GM23338 (cell line): ENCODE results near the gene UPP2. TPM values are rescaled to one million over a fixed set of nuclear protein-coding genes. Genes with fewer than 3 reads are reported as not detected.
A peak's percentile ranks its signal among the peaks of the same experiment; 100 is the strongest.

ENCODE experiments used
- ATAC-seq: fragments of 200-7000 bp; cut with Tn5 transposase; 3 replicates; pipeline ENCODE4 v1.9.1; 2020
- DNase-seq: peaks from one replicate; pipeline ENCODE4 v3.0.0-alpha.2; 2015; ENCODE audit warnings: low spot score
- H2AFZ ChIP-seq: fragments of 200-600 bp; sonication (generic); 2 replicates; pipeline ENCODE4 v1.8.0; 2016; ENCODE audit warnings: antibody characterized with exemption, mild to moderate bottlenecking, moderate library complexity
- H3F3A ChIP-seq: fragments of 200-600 bp; sonication (generic); replicated peaks from 2 replicates; pipeline ENCODE4 v1.8.0; 2017; ENCODE audit warnings: antibody characterized with exemption, mixed run types, low read depth
- H3K27ac ChIP-seq: fragments of 200-600 bp; sonication (generic); 2 replicates; pipeline ENCODE4 v1.6.1; 2016; ENCODE audit warnings: low read depth
- H3K27me3 ChIP-seq: fragments of 200-600 bp; sonication (generic); 2 replicates; pipeline ENCODE4 v1.8.0; 2016; ENCODE audit warnings: mild to moderate bottlenecking, mixed run types, moderate library complexity; ENCODE audit not compliant: insufficient read depth
- H3K36me3 ChIP-seq: fragments of 200-600 bp; sonication (generic); 2 replicates; pipeline ENCODE4 v1.8.0; 2016; ENCODE audit warnings: mild to moderate bottlenecking; ENCODE audit not compliant: insufficient read depth
- H3K4me1 ChIP-seq: fragments of 200-600 bp; sonication (generic); 2 replicates; pipeline ENCODE4 v1.8.0; 2016; ENCODE audit warnings: mild to moderate bottlenecking, moderate library complexity; ENCODE audit not compliant: insufficient read depth
- H3K4me2 ChIP-seq: fragments of 200-600 bp; sonication (generic); 2 replicates; pipeline ENCODE4 v1.7.1; 2017; ENCODE audit warnings: mixed run types
- H3K4me3 ChIP-seq: fragments of 200-600 bp; sonication (generic); 2 replicates; pipeline ENCODE4 v1.6.1; 2016; ENCODE audit warnings: mixed run types
- H3K79me2 ChIP-seq: fragments of 200-600 bp; sonication (generic); replicated peaks from 2 replicates; pipeline ENCODE4 v1.8.0; 2017; ENCODE audit warnings: mild to moderate bottlenecking; ENCODE audit not compliant: insufficient read depth
- H3K9me2 ChIP-seq: fragments of 200-600 bp; sonication (generic); 2 replicates; pipeline ENCODE4 v1.8.0; 2017; ENCODE audit not compliant: insufficient read depth
- H4K20me1 ChIP-seq: fragments of 200-600 bp; sonication (generic); replicated peaks from 2 replicates; pipeline ENCODE4 v1.8.0; 2017; ENCODE audit warnings: mild to moderate bottlenecking; ENCODE audit not compliant: insufficient read depth
- H3K27ac Mint-ChIP-seq: 2 replicates; pipeline ENCODE4 v1.8.0; 2020; ENCODE audit warnings: inconsistent platforms, mild to moderate bottlenecking, moderate library complexity, mixed read lengths
- H3K27me3 Mint-ChIP-seq: 3 replicates; pipeline ENCODE4 v1.8.0; 2022; ENCODE audit warnings: low read depth, mild to moderate bottlenecking, moderate library complexity, mixed read lengths, inconsistent platforms; ENCODE audit not compliant: insufficient read depth, poor library complexity
- H3K36me3 Mint-ChIP-seq: 3 replicates; pipeline ENCODE4 v1.8.0; 2021; ENCODE audit warnings: low read depth, mild to moderate bottlenecking, inconsistent platforms, moderate library complexity, mixed read lengths
- H3K4me1 Mint-ChIP-seq: 3 replicates; pipeline ENCODE4 v1.8.0; 2020; ENCODE audit warnings: mild to moderate bottlenecking, inconsistent platforms, mixed read lengths
- H3K4me3 Mint-ChIP-seq: 3 replicates; pipeline ENCODE4 v1.8.0; 2021; ENCODE audit warnings: moderate library complexity, mild to moderate bottlenecking, inconsistent platforms, mixed read lengths
- H3K9me3 Mint-ChIP-seq: 3 replicates; pipeline ENCODE4 v1.8.0; 2020; ENCODE audit warnings: moderate library complexity, mild to moderate bottlenecking, inconsistent platforms, mixed read lengths
- CREB1 ChIP-seq: fragments of 250-450 bp; sonication (Bioruptor Pico); IDR thresholded peaks from 2 replicates; pipeline ENCODE4 v1.5.0; 2020; ENCODE audit warnings: low read depth, mild to moderate bottlenecking, moderate library complexity
- EZH2phosphoT487 ChIP-seq: fragments of 200-600 bp; sonication (generic); IDR thresholded peaks from one replicate; pipeline ENCODE4 v1.8.1; 2018; ENCODE audit warnings: antibody characterized with exemption; ENCODE audit not compliant: unreplicated experiment
- JUNB ChIP-seq: IDR thresholded peaks from one replicate; pipeline ENCODE4 v1.6.1; 2016; ENCODE audit warnings: antibody characterized with exemption; ENCODE audit not compliant: unreplicated experiment
- POLR2AphosphoS5 ChIP-seq: IDR thresholded peaks from 2 replicates; pipeline ENCODE4 v1.6.1; 2016; ENCODE audit warnings: antibody characterized with exemption, low read depth
- STAT1 ChIP-seq: IDR thresholded peaks from one replicate; pipeline ENCODE4 v1.6.1; 2016; ENCODE audit warnings: antibody characterized with exemption; ENCODE audit not compliant: unreplicated experiment
- ZNF114 ChIP-seq: fragments of 250-450 bp; sonication (Bioruptor Pico); IDR thresholded peaks from 2 replicates; pipeline ENCODE4 v1.5.0; 2020; ENCODE audit warnings: mild to moderate bottlenecking, moderate library complexity
- ZNF331 ChIP-seq: fragments of 250-450 bp; sonication (Bioruptor Pico); IDR thresholded peaks from 2 replicates; pipeline ENCODE4 v1.5.0; 2020; ENCODE audit warnings: low read depth, mild to moderate bottlenecking, moderate library complexity
- ZNF462 ChIP-seq: fragments of 250-450 bp; sonication (Bioruptor Pico); IDR thresholded peaks from 2 replicates; pipeline ENCODE4 v1.5.0; 2020; ENCODE audit warnings: mild to moderate bottlenecking, moderate library complexity
- polyA plus RNA-seq: library from polyadenylated mRNA; unstranded; fragments of >200 nt; fragmentation: Nextera tagmentation; extraction: Ambion mirVana; gene quantifications from 2 replicates; pipeline ENCODE4 v1.2.1, GENCODE V29; 2016
- total RNA-seq: library from RNA; depleted of rRNA; stranded (reverse); fragments of >200 nt; shearing (Covaris generic); gene quantifications from 2 replicates; pipeline ENCODE4 v1.2.3, GENCODE V29; 2014

Gene UPP2
- total and polyA plus RNA-seq, 2 experiments from 2014 or later, result not detected

DNA sequence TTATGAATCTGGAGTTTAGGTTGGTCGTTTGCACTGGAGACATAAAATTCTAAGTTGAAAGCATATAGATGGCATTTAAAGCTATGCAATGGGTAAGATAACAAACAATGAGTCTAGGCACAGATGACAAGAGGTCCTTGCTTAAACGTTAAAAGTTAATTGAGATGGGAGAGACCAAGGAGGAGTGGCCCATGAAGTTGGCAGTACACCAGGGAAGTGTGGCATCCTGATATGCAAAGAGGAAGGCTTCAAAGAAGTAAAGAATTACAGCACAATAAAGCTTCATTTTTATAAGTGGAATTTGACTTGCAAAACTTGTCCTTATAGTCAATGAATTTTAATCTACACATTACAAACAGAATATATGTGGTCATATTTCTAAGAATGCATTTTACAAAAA is 23.2 kb downstream of the UPP2 start (continued):
- TF ChIP-seq ZNF462 (CRISPR knock-in tag) (no peak), POLR2AphosphoS5 (no peak), ZNF114 (CRISPR knock-in tag) (no peak), CREB1 (CRISPR knock-in tag) (no peak), STAT1 (no peak), ZNF331 (CRISPR knock-in tag) (no peak)

DNA sequence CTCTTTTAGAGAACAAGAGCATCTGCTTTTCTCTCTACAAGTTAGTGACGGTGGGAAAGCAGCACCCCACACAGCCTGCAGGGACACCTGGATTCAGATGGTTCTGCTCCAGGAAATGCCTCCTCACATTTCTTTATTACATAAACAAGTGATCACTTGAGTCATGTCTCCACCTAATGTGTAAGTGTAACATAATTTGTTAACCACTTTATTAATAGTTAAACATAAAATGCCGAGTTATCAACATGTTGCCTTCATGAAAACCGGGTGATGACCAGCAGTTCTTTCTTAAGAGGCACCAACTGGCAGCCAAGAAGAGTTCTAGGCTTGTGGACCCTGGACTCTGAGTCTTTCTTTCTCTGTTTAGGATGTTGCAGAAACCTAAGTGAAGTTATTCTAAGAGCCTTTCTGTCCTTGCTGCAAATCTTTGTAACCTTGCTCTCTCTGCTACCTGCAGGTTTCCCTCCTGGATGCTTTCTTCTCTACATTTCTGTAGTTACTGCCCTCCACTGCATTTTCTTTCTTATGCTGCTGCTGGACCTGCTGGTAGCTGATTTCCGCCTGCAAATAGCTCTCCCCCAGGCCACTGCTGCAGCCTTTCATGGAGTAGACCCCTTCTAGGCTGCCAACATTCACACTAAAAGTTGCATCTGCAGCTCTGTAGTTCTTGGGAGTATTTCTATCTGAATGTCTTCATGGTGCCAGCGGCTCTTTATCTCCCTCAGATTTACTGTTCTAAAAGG is 24.3 kb downstream of the UPP2 start:
- H3K9me3 Mint-ChIP-seq, result no peaks in the 10 kb centered on the region
- 0 out of 2 replicates have a peak overlapping the region, but pooled peaks have one; percentile 22 for H3K27ac Mint-ChIP-seq

More for the DNA sequence above, 24.3 kb downstream of the UPP2 start:
- ATAC-seq (peak; percentile 86), DNase-seq (peak; percentile 17)
- H3K4me3 ChIP-seq, result no peak overlapping the region
- Mint-ChIP-seq H3K36me3 (no peaks in the 10 kb centered on the region), H3K4me1 (peaks cover 35% of the 10 kb centered on the region), H3K27me3 (peaks cover 1% of the 10 kb centered on the region), H3K4me3 (no peak overlapping the region)
- peaks cover 33% of the 10 kb centered on the region for H3K4me1 ChIP-seq
- peak overlapping the region; percentile 78; the same call in 1 of the 2 replicates for H2AFZ ChIP-seq
- TF ChIP-seq ZNF114 (CRISPR knock-in tag), result no peak
- TF ChIP-seq EZH2phosphoT487, result no peak
- TF ChIP-seq POLR2AphosphoS5, result no peak
- no peak for TF ChIP-seq ZNF331 (CRISPR knock-in tag)
- TF ChIP-seq JUNB, result no peak
- peak; percentile 38; the same call in 1 of the 2 replicates for TF ChIP-seq ZNF462 (CRISPR knock-in tag)
- no peaks in the 10 kb centered on the region for H3K27me3 ChIP-seq
- H4K20me1 ChIP-seq, result no peaks in the 10 kb centered on the region
- no peaks in the 10 kb centered on the region for H3F3A ChIP-seq
- no peaks in the 10 kb centered on the region for H3K36me3 ChIP-seq
- no peaks in the 10 kb centered on the region for H3K79me2 ChIP-seq
- H3K9me2 ChIP-seq, result peaks cover 11% of the 10 kb centered on the region; the same call in 1 of the 2 replicates
- H3K4me2 ChIP-seq, result peak overlapping the region; percentile 58; the same call in 1 of the 2 replicates
- H3K27ac ChIP-seq, result no peak overlapping the region
